GM13976 (cell line): ENCODE data around the gene ALG2.

ENCODE experiments used
- DNase-seq: peaks from one replicate; pipeline ENCODE4 v3.0.0; 2012; ENCODE audit warnings: low spot score
- in situ Hi-C: fragments of 300-500 bp; cut with MboI; formaldehyde crosslinking; loops from one replicate; pipeline ENCODE4 v1.12.0; 2022; ENCODE audit warnings: low sequenced_read_pairs, mixed read lengths, inconsistent platforms; ENCODE audit not compliant: unreplicated experiment
- TF ChIP-seq, protein P1 (sequence below): IDR thresholded peaks from 2 replicates; pipeline ENCODE4 v1.5.1; 2012; ENCODE audit warnings: borderline replicate concordance, mild to moderate bottlenecking; ENCODE audit not compliant: insufficient read depth; ENCODE audit errors: extremely low read depth, missing control alignments, control extremely low read depth

The ALG2 gene

DNA sequence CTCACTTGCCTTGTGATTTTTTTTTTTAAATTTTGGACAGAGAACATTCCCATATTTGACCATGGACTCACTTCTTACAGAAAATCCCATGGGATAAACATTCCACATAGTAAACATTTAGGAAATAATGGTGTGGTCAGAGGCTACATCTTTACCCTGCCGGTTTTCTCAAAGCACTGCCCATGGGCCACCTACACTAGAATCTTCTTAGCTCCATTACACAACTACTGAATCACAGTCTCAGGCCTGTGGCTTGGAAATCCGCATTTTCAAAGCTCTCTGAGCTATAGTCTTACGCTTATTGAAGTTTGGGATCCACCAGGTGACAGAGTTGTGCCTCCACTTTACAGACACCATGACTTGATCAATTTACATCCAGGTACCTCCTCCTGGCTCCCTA lies 39.4 kb downstream of the ALG2 start:
- in situ Hi-C loops = loop anchor here (10.0 to 25.0 kb wide), 4 partner anchors 630 to 1130 kb away; partner anchors contain the start of gene NR4A3
- TF ChIP-seq, protein P1, sequence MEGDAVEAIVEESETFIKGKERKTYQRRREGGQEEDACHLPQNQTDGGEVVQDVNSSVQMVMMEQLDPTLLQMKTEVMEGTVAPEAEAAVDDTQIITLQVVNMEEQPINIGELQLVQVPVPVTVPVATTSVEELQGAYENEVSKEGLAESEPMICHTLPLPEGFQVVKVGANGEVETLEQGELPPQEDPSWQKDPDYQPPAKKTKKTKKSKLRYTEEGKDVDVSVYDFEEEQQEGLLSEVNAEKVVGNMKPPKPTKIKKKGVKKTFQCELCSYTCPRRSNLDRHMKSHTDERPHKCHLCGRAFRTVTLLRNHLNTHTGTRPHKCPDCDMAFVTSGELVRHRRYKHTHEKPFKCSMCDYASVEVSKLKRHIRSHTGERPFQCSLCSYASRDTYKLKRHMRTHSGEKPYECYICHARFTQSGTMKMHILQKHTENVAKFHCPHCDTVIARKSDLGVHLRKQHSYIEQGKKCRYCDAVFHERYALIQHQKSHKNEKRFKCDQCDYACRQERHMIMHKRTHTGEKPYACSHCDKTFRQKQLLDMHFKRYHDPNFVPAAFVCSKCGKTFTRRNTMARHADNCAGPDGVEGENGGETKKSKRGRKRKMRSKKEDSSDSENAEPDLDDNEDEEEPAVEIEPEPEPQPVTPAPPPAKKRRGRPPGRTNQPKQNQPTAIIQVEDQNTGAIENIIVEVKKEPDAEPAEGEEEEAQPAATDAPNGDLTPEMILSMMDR = no peak
- DNase-seq = no peak

DNA sequence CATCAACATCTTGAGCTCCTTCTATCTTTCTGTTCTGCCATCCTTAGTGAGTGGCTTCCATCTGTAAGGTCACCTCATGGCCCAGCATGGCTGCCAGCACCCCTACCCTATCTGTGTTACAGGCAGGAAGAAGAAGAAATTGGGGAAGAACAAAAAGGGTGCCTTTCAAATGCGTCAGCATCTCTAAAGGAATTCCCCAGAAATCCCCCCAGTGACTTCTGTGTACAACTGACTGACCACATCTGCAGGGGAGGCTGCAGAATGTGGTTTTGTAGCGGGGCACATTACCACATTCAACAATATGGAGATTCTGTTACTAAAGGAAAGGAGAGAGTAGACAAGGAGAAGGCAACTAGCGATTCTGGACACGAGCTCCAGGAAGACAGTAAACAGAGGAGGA lies 40.1 kb downstream of the ALG2 start:
- in situ Hi-C loops = loop anchor here (10.0 to 25.0 kb wide), 4 partner anchors 631 to 1131 kb away; partner anchors contain the start of gene NR4A3
- DNase-seq = peak; percentile 68
- TF ChIP-seq, protein P1 = no peak

DNA sequence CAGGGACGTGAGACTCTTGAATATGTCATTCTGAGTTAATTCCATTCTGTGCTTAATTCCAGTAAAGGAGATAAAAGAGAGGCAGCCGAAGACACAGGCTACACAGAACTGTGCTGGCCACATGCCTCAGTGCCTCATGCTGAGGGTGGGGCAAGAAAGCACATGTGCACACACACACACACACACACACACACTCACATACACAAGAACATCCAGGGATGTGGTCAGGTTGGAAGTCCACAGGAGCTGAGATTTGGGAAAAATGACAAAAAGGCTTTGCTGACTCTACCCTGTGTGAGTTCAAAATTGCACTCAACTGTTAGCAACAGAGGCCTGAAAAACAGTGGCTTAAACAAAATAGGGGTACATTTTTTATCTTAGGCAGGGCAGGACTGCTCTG lies 40.5 kb downstream of the ALG2 start:
- in situ Hi-C loops = loop anchor here (10.0 to 25.0 kb wide), 4 partner anchors 631 to 1131 kb away; partner anchors contain the start of gene NR4A3
- TF ChIP-seq, protein P1 = no peak
- DNase-seq = no peak

DNA sequence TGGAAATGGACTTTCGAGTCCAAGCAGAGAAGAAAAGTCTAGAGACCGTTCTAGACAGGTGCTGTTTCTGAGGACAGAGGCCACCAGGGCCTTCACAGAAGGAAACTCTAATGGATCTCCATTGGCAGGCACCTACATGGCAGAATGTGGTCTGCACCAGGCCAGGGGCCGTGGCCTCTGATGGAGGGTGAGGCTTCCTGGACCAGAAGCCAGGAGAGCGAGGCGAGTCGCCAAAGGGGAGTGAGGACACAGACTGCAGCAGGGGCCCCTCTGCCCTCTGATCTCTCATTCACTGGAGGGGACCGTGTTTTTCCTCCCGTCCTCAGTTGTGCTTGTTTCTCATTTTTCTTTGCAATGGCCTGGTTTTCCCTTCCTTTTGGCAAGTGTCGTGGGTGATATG lies 41.1 kb downstream of the ALG2 start:
- in situ Hi-C loops = loop anchor here (10.0 to 25.0 kb wide), 4 partner anchors 632 to 1132 kb away; partner anchors contain the start of gene NR4A3
- no peak for DNase-seq
- TF ChIP-seq, protein P1 = no peak

DNA sequence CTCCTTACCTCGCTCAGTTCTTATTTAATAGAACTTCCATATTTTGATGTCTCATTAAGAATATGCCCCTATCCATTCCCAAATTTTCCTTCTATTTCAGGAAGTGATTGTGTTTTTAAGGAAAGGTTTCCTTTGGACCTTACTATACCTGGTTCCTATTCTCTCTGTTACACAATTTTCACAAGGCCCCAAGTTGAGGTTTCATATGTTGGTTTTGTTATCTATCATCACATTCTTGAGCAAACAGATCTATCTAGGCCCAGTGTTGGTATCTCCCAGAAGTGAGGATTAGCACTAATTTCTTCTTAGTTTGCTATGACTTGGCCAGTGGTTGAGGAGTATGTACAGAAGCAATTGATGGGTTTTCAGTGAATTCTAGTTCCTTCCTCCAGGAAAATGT lies 41.5 kb downstream of the ALG2 start:
- in situ Hi-C loops = loop anchor here (10.0 to 25.0 kb wide), 4 partner anchors 632 to 1132 kb away; partner anchors contain the start of gene NR4A3
- peak; percentile 68 for DNase-seq
- TF ChIP-seq, protein P1 = no peak

DNA sequence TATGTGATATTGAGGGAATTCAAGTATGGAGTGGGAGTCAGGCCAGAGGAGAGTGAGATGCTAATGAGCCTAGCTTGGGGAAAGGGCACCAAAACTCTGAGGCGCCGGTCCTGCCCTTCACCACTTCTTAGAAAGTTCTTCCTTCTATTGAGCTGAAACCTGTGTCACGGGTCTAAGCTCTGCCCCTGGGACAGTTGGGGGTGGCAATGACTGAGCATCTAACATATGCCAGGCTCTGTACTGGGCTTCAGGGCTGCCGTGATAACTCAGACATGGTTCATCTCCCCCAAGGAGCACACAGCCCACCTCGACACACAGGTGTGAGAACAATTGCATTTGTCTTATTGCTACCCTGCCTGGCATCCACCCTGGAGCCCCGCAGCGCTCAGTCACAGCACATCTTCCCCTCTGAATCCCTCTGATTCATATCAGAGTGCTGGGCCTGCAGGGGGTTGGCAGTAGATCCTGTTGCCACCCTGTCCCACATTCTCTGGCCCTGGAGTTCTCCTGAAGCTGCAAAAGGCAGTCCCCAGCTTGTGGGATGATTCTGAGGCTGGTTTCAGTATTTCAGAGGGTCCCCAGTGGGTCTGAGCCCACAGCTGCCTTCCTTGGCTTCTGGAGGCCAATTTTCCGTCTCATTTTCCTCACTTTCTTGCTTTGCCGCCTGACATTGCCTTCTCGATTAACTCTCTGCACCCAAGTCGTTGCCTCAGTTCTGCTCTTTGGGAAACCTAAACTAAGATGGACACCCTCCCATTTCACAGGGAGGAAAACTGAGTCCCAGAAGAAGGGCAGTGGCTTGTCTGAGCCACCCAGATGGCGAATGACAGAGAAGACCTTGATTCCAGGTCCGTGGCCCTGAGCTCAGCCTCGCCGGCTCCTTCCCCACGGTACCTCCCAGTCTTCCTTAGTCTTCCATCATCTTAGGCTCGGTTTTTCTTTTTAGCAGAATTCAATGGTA lies 42.5 kb downstream of the ALG2 start:
- in situ Hi-C loops = loop anchor here (25.0 kb wide), 3 partner anchors 633 to 1133 kb away; partner anchors contain the start of gene NR4A3
- DNase-seq = no peak
- TF ChIP-seq, protein P1 = no peak
